HepG2 (cell line): ENCODE results near the gene STAT4. TPM values are rescaled to one million over a fixed set of nuclear protein-coding genes. Genes with fewer than 3 reads are reported as not detected.

ENCODE experiments used
- ATAC-seq: fragments of 200-7000 bp; cut with Tn5 transposase; 3 replicates; pipeline ENCODE4 v1.9.1; 2020; ENCODE audit warnings: mild to moderate bottlenecking, moderate library complexity
- BruUV-seq: library from RNA; stranded (reverse); fragments of 400-500 nt; replicated peaks from 2 replicates; lab custom pipeline; 2021; lab: Mats Ljungman, UMichigan
- CTCF ChIA-PET: fragments of 300-600 bp; formaldehyde crosslinking; extraction: SDS; loops from one replicate; lab custom pipeline; 2021; ENCODE audit warnings: low total read pairs, inconsistent platforms, low intra/inter-chr PET ratio; lab: Yijun Ruan, JAX
- POLR2A ChIA-PET: fragments of 350-600 bp; sonication (Branson Sonifier 250); formaldehyde crosslinking; loops from one replicate; lab custom pipeline; 2020; ENCODE audit warnings: antibody characterized with exemption, inconsistent platforms; lab: Yijun Ruan, JAX
- DNase-seq: peaks from one replicate; pipeline ENCODE4 v3.0.0-alpha.2; 2015; ENCODE audit warnings: low spot score
- FAIRE-seq: peaks from 3 replicates; lab custom pipeline; 2011; peaks lifted over from hg19 to GRCh38; lab: Jason Lieb, UNC
- H2AFZ ChIP-seq: one replicate; pipeline ENCODE4 v1.6.1; 2011; ENCODE audit warnings: low read length, inconsistent platforms
- H3K27ac ChIP-seq: fragments of 300-600 bp; 3 replicates; pipeline ENCODE4 v1.8.0; 2011; ENCODE audit warnings: mixed run types, mild to moderate bottlenecking, mixed read lengths, low read length, inconsistent platforms; ENCODE audit not compliant: insufficient read depth; ENCODE audit errors: extremely low read length
- H3K27me3 ChIP-seq, 2 experiments: fragments of 200-600 bp in 1 of 2; 2 replicates in 1 of 2; 3 replicates in 1 of 2; pipeline versions ENCODE4 v1.6.0 to v1.8.0; 2011; ENCODE audit warnings: low read length in 2 of 2, mild to moderate bottlenecking in 2 of 2, moderate library complexity in 2 of 2, inconsistent platforms in 1 of 2; ENCODE audit not compliant: insufficient read depth in 2 of 2, control insufficient read depth in 1 of 2
- H3K36me3 ChIP-seq, 2 experiments: fragments of 200-600 bp in 1 of 2; replicated peaks in 1 of 2; 2 replicates in 1 of 2; 3 replicates in 1 of 2; pipeline versions ENCODE4 v1.5.1 to v1.8.0; 2011; ENCODE audit warnings: low read length in 2 of 2, inconsistent platforms in 1 of 2; ENCODE audit not compliant: insufficient read depth in 2 of 2, control insufficient read depth in 1 of 2
- H3K4me1 ChIP-seq: 2 replicates; pipeline ENCODE4 v1.5.1; 2012; ENCODE audit warnings: low read length, inconsistent platforms; ENCODE audit not compliant: insufficient read depth
- H3K4me2 ChIP-seq: 2 replicates; pipeline ENCODE4 v1.6.0; 2011; ENCODE audit warnings: low read depth, low read length, inconsistent platforms
- H3K4me3 ChIP-seq, 3 experiments: fragments of 200-600 bp in 1 of 3; sonication (generic), shearing (Covaris generic) in 1 of 3; replicated peaks in 1 of 3; 2 replicates each; pipeline ENCODE4 v1.5.1; 2011 to 2016; ENCODE audit warnings: low read length in 3 of 3, inconsistent platforms in 2 of 3, low read depth in 2 of 3, mild to moderate bottlenecking in 2 of 3, control low read depth in 1 of 3, mixed read lengths in 1 of 3; ENCODE audit not compliant: insufficient read depth in 1 of 3
- H3K79me2 ChIP-seq: one replicate; pipeline ENCODE4 v1.6.1; 2011; ENCODE audit warnings: low read length, inconsistent platforms; ENCODE audit not compliant: insufficient read depth
- H3K9ac ChIP-seq: 2 replicates; pipeline ENCODE4 v1.6.0; 2011; ENCODE audit warnings: mild to moderate bottlenecking, low read depth, low read length, inconsistent platforms; ENCODE audit not compliant: insufficient read depth
- H3K9me3 ChIP-seq: 2 replicates; pipeline ENCODE4 v1.5.1; 2012; ENCODE audit warnings: mild to moderate bottlenecking, low read length
- H4K20me1 ChIP-seq: 2 replicates; pipeline ENCODE4 v1.6.0; 2011; ENCODE audit warnings: inconsistent platforms, mild to moderate bottlenecking, low read length, moderate library complexity; ENCODE audit not compliant: insufficient read depth
- CEBPB ChIP-seq: IDR thresholded peaks from 2 replicates; pipeline ENCODE4 v1.6.1; 2011; ENCODE audit warnings: low read depth, low read length, improper control_type of control experiment, borderline replicate concordance
- FLYWCH1 ChIP-seq: sonication (generic); formaldehyde crosslinking; IDR thresholded peaks from 2 replicates; pipeline ENCODE4 v1.8.1; 2023; ENCODE audit warnings: mild to moderate bottlenecking, missing genetic modification reagents
- NR2F2 ChIP-seq: IDR thresholded peaks from 2 replicates; pipeline ENCODE4 v1.6.1; 2012; ENCODE audit warnings: low read depth, inconsistent platforms, borderline replicate concordance
- PHB2 ChIP-seq: fragments of 450-650 bp; IDR thresholded peaks from 2 replicates; pipeline ENCODE4 v1.6.1; 2018; ENCODE audit not compliant: partially characterized antibody
- SMAD9 ChIP-seq: sonication (generic); formaldehyde crosslinking; IDR thresholded peaks from 2 replicates; pipeline ENCODE4 v1.5.1; 2020; ENCODE audit warnings: mild to moderate bottlenecking, missing genetic modification reagents
- STAG1 ChIP-seq: sonication (generic); formaldehyde crosslinking; IDR thresholded peaks from 2 replicates; pipeline ENCODE4 v1.4.0; 2020; ENCODE audit warnings: missing genetic modification reagents
- ZNF224 ChIP-seq: sonication (generic); formaldehyde crosslinking; IDR thresholded peaks from 2 replicates; pipeline ENCODE4 v1.5.0; 2020; ENCODE audit warnings: mild to moderate bottlenecking, missing genetic modification reagents
- ZNF296 ChIP-seq: sonication (generic); formaldehyde crosslinking; conservative IDR thresholded peaks from 2 replicates; pipeline ENCODE4 v1.5.0; 2020; ENCODE audit warnings: mild to moderate bottlenecking, missing genetic modification reagents
- ZNF7 ChIP-seq: IDR thresholded peaks from 2 replicates; pipeline ENCODE4 v1.6.1; 2016; ENCODE audit warnings: missing biosample characterization, missing genetic modification reagents
- WGBS: methylation state at CpG from one replicate; pipeline ENCODE4 v1.1.6; 2017; ENCODE audit warnings: low lambda C conversion rate; 5-methylcytosine and 5-hydroxymethylcytosine counted together
- in situ Hi-C: cut with HindIII; loops from 2 replicates; pipeline ENCODE4 v1.10.0; 2017; ENCODE audit warnings: low pct_unique_long_range_greater_than_20kb; ENCODE audit not compliant: extremely low pct_ligation_motif_present
- intact Hi-C: fragments of 100-400 bp; cut with micrococcal nuclease; formaldehyde crosslinking; loops from one replicate; pipeline ENCODE4 v1.10.0; 2022; ENCODE audit not compliant: unreplicated experiment
- polyA plus RNA-seq, 8 experiments: library from polyadenylated mRNA; depleted of rRNA in 3 of 8; stranded (reverse) in 7 of 8; unstranded in 1 of 8; fragments of >200 nt; fragmentation: Illumina TruSeq in 4 of 8; extraction: Trizol in 4 of 8; gene quantifications; 2 replicates each; pipeline versions ENCODE4 v1.2.1 to v1.2.3, GENCODE V29; 2011 to 2016; ENCODE audit warnings: low read depth in 4 of 8, missing spikeins in 1 of 8, mixed read lengths in 1 of 8; ENCODE audit not compliant: insufficient read depth in 1 of 8
- total RNA-seq, 5 experiments: library from RNA; depleted of rRNA; stranded (reverse); fragments of >200 nt; fragmentation: Illumina TruSeq; extraction: Trizol; gene quantifications; 2 replicates each; pipeline ENCODE4 v1.2.3, GENCODE V29; 2016; ENCODE audit warnings: low read depth in 1 of 5
- TF ChIP-seq, protein P1 (sequence below): sonication (generic); formaldehyde crosslinking; IDR thresholded peaks from 2 replicates; pipeline ENCODE4 v1.4.0; 2020; ENCODE audit warnings: mild to moderate bottlenecking, missing genetic modification reagents
- TF ChIP-seq, protein P2 (sequence below): sonication (generic); formaldehyde crosslinking; IDR thresholded peaks from 2 replicates; pipeline ENCODE4 v1.4.0; 2020; ENCODE audit warnings: mild to moderate bottlenecking, missing genetic modification reagents
- TF ChIP-seq, protein P3 (sequence below): sonication (generic); formaldehyde crosslinking; IDR thresholded peaks from 2 replicates; pipeline ENCODE4 v1.4.0; 2020; ENCODE audit warnings: mild to moderate bottlenecking, missing genetic modification reagents

The STAT4 gene
- total and polyA plus RNA-seq, 2 of the 13 experiments (the other 11 are each of a cell fraction or from before 2014, with no cell fraction given): 0.37 TPM; not detected in 1

DNA sequence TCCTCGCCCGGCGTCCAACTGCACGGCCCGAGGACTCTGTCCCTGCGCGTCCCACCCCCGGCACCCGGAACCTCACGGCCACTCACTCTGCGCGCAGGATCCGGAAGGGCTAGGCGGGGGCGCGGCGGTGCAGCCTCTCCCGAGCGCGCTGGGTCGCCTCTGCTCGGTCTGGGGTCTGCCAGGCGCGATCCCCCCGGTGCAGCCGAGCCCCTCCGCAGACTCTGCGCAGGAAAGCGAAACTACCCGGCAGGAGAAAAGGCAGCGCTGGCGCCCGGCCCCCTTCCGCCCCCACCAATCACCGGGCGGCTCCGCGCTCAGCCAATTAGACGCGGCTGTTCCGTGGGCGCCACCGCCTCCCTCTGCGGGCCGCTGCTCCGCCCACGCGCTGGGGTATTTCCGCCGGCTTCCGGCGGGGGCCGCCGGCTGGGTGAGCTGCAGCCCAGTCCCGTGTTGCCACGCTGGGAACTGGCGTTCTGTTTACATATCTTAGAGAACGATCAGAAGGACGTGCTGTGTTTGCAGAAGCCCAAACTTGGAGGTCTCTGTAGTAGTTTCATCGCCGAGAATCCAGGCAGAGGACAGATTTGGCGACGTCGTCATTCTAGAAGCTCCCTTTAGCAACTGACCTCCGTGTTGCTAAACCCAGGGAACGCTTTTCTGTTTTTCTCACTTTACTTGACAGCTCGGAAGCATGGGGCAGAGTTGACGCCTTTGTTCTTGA lies 136.7 kb downstream of the STAT4 start, which contains the start of gene STAT1 (continued):
- TF ChIP-seq, protein P1, sequence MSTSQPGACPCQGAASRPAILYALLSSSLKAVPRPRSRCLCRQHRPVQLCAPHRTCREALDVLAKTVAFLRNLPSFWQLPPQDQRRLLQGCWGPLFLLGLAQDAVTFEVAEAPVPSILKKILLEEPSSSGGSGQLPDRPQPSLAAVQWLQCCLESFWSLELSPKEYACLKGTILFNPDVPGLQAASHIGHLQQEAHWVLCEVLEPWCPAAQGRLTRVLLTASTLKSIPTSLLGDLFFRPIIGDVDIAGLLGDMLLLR: peak; percentile 97
- no peak for TF ChIP-seq PHB2

DNA sequence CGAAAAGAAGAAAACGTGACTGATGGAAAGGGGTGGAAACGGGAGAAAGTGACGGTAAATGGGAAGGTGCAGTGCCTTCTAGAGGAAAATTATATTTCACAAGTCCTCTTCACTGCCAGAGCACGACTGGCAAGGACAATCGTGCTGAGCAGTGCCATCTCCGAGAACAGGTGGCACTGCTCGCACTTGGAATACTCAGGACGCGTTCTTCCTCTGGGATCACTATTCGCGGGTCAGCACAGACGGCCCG lies 137.2 kb downstream of the STAT4 start:
- H3K4me1 ChIP-seq: peaks cover 35% of the 10 kb centered on the region
- H4K20me1 ChIP-seq: no peaks in the 10 kb centered on the region
- in situ Hi-C loops: no loop called here
- no peak for FAIRE-seq
- H3K27ac ChIP-seq: peak overlapping the region; percentile 81
- H3K4me3 ChIP-seq: peak overlapping the region; percentile 81 to 92 (median 89)
- H3K36me3 ChIP-seq: peaks cover 3 to 23% of the 10 kb centered on the region in 2 experiments; a peak in 3 of 5 replicates
- BruUV-seq: no TSS peak
- ATAC-seq: no peak
- peaks cover 17% of the 10 kb centered on the region for H3K79me2 ChIP-seq
- DNase-seq: no peak
- POLR2A ChIA-PET: interaction anchor here (1.0 to 1.6 kb wide), 3 partner anchors 19 to 205 kb away, joined by 4 to 6 read pairs (median 6); no protein-coding TSS in a partner anchor
- no peaks in the 10 kb centered on the region for H3K9me3 ChIP-seq
- H3K27me3 ChIP-seq: peaks cover 0 to 4% of the 10 kb centered on the region in 2 experiments; a peak in 1 of 5 replicates
- TF ChIP-seq ZNF296 (CRISPR knock-in tag): peak; percentile 34; the same call in 1 of the 2 replicates
- no peak for TF ChIP-seq CEBPB
- TF ChIP-seq ZNF7: peak; percentile 70
- no peak for TF ChIP-seq ZNF224
- TF ChIP-seq SMAD9 (CRISPR knock-in tag): 0 out of 2 replicates have a peak, but pooled peaks have one; percentile 60
- TF ChIP-seq STAG1 (CRISPR knock-in tag): peak; percentile 4; the same call in 1 of the 2 replicates
- TF ChIP-seq, protein P2, sequence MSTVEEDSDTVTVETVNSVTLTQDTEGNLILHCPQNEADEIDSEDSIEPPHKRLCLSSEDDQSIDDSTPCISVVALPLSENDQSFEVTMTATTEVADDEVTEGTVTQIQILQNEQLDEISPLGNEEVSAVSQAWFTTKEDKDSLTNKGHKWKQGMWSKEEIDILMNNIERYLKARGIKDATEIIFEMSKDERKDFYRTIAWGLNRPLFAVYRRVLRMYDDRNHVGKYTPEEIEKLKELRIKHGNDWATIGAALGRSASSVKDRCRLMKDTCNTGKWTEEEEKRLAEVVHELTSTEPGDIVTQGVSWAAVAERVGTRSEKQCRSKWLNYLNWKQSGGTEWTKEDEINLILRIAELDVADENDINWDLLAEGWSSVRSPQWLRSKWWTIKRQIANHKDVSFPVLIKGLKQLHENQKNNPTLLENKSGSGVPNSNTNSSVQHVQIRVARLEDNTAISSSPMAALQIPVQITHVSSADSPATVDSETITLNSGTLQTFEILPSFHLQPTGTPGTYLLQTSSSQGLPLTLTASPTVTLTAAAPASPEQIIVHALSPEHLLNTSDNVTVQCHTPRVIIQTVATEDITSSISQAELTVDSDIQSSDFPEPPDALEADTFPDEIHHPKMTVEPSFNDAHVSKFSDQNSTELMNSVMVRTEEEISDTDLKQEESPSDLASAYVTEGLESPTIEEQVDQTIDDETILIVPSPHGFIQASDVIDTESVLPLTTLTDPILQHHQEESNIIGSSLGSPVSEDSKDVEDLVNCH: 0 out of 2 replicates have a peak, but pooled peaks have one; percentile 22
- 0 out of 2 replicates have a peak, but pooled peaks have one; percentile 12 for TF ChIP-seq NR2F2
- TF ChIP-seq FLYWCH1 (CRISPR knock-in tag): peak; percentile 41; the same call in 1 of the 2 replicates
- TF ChIP-seq, protein P3, sequence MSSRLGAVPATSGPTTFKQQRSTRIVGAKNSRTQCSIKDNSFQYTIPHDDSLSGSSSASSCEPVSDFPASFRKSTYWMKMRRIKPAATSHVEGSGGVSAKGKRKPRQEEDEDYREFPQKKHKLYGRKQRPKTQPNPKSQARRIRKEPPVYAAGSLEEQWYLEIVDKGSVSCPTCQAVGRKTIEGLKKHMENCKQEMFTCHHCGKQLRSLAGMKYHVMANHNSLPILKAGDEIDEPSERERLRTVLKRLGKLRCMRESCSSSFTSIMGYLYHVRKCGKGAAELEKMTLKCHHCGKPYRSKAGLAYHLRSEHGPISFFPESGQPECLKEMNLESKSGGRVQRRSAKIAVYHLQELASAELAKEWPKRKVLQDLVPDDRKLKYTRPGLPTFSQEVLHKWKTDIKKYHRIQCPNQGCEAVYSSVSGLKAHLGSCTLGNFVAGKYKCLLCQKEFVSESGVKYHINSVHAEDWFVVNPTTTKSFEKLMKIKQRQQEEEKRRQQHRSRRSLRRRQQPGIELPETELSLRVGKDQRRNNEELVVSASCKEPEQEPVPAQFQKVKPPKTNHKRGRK (CRISPR knock-in tag): peak; percentile 82; the same call in 1 of the 2 replicates
- WGBS: 1% methylated on average over 14 of the region's 14 CpGs
- H2AFZ ChIP-seq: no peak overlapping the region
- CTCF ChIA-PET: no interaction called here
- H3K4me2 ChIP-seq: peak overlapping the region; percentile 87
- intact Hi-C loops: loop anchor here (1.0 to 10.0 kb wide), 4 partner anchors 8 to 679 kb away; no protein-coding TSS in a partner anchor
- peak overlapping the region; percentile 80 for H3K9ac ChIP-seq
